ENCODE data around the gene PHACTR1. TPM values are rescaled to one million over a fixed set of nuclear protein-coding genes. Genes with fewer than 3 reads are reported as not detected.

PHACTR1 gene
- total and polyA plus RNA-seq, 2 of the 4 experiments (the other 2 are of a cell fraction): not detected

DNA sequence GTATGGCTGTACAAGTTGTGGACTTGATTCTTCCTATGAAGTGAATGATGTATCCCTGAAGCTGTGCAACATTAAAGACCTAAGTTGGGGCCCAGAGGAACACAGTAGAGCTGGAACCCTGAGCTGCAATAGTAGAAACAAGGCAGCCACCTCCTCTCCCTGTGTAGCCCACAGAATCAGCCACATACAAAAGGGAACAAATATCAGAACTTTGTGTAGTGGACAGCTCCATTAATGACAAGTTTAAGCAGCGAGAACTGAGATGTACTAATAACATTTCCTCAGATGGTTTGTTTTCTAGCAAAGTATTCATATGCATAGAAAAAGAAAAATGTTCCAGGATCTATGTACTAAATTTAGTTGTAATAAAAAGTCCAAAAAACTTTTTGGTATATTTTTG is 19.2 kb downstream of the PHACTR1 start:
- TF ChIP-seq, protein P1, sequence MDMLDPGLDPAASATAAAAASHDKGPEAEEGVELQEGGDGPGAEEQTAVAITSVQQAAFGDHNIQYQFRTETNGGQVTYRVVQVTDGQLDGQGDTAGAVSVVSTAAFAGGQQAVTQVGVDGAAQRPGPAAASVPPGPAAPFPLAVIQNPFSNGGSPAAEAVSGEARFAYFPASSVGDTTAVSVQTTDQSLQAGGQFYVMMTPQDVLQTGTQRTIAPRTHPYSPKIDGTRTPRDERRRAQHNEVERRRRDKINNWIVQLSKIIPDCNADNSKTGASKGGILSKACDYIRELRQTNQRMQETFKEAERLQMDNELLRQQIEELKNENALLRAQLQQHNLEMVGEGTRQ (IDR thresholded peaks at IDR 0.05; ENCODE audit: low read depth, low read length): no peak
- no peak for TF ChIP-seq MAZ (IDR thresholded peaks at IDR 0.05; ENCODE audit: borderline replicate concordance, low read depth, low read length)
- no peak for TF ChIP-seq FOS (IDR thresholded peaks at IDR 0.05; ENCODE audit: low read depth, low read length)
- no peak for TF ChIP-seq SMC3 (IDR thresholded peaks at IDR 0.05; ENCODE audit: low read depth, low read length)
- no peak for TF ChIP-seq CEBPB (IDR thresholded peaks at IDR 0.05; ENCODE audit: low read depth, low read length)
- TF ChIP-seq NFE2L2 (IDR thresholded peaks at IDR 0.05; ENCODE audit: low read depth, low read length): no peak
- TF ChIP-seq POLR2A (IDR thresholded peaks at IDR 0.05; ENCODE audit: low read depth, low read length): no peak
- TF ChIP-seq ELK1 (IDR thresholded peaks at IDR 0.05; ENCODE audit: borderline replicate concordance, low read depth, low read length): no peak
- TF ChIP-seq RFX5 (IDR thresholded peaks at IDR 0.05; ENCODE audit: low read depth, low read length): no peak
- TF ChIP-seq MXI1 (IDR thresholded peaks at IDR 0.05; ENCODE audit: borderline replicate concordance, low read depth, low read length): no peak
- TF ChIP-seq, protein P2, sequence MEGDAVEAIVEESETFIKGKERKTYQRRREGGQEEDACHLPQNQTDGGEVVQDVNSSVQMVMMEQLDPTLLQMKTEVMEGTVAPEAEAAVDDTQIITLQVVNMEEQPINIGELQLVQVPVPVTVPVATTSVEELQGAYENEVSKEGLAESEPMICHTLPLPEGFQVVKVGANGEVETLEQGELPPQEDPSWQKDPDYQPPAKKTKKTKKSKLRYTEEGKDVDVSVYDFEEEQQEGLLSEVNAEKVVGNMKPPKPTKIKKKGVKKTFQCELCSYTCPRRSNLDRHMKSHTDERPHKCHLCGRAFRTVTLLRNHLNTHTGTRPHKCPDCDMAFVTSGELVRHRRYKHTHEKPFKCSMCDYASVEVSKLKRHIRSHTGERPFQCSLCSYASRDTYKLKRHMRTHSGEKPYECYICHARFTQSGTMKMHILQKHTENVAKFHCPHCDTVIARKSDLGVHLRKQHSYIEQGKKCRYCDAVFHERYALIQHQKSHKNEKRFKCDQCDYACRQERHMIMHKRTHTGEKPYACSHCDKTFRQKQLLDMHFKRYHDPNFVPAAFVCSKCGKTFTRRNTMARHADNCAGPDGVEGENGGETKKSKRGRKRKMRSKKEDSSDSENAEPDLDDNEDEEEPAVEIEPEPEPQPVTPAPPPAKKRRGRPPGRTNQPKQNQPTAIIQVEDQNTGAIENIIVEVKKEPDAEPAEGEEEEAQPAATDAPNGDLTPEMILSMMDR (conservative IDR thresholded peaks at IDR 0.05; ENCODE audit: low read depth, low read length): no peak
- DNase-seq: no peak
- CTCF ChIA-PET: interaction anchor here (0.6 kb wide), 1 partner anchor 49 kb away, joined by 3 read pairs; no protein-coding TSS in a partner anchor
- Histone ChIP-seq H2BK120ac (ENCODE audit: low read depth, low read length) (no peak overlapping the region), H3K56ac (ENCODE audit: extremely low read depth, insufficient read depth, low read length) (no peak overlapping the region), H2BK5ac (ENCODE audit: low read depth, low read length, poor library complexity, severe bottlenecking) (no peak overlapping the region), H3K4me2 (ENCODE audit: low read depth, low read length) (no peak overlapping the region), H3K14ac (replicated peaks; ENCODE audit: low read depth, low read length) (no peak overlapping the region), H3K18ac (ENCODE audit: low read depth, low read length) (no peak overlapping the region), H2BK20ac (ENCODE audit: low read depth, low read length) (no peak overlapping the region), H4K5ac (ENCODE audit: low read depth, low read length) (no peak overlapping the region), H4K8ac (ENCODE audit: low read depth in 2 of 2, low read length in 2 of 2) (no peak overlapping the region), H2AK9ac (replicated peaks; ENCODE audit: low read depth, low read length, poor library complexity) (no peak overlapping the region), H4K20me1 (ENCODE audit: insufficient read depth, low read length) (no peaks in the 10 kb centered on the region), H3K9me3 (ENCODE audit: control insufficient read depth, insufficient read depth, low read length) (peaks cover 4% of the 10 kb centered on the region; the same call in 1 of the 2 replicates), H2AFZ (replicated peaks; ENCODE audit: low read length, poor library complexity) (no peak overlapping the region), H4K91ac (ENCODE audit: insufficient read depth, low read depth, low read length) (no peak overlapping the region), H3K36me3 (ENCODE audit: control insufficient read depth, insufficient read depth, low read length) (no peaks in the 10 kb centered on the region), H3K4me1 (ENCODE audit: control insufficient read depth, insufficient read depth, low read length) (no peaks in the 10 kb centered on the region), H3K9ac (ENCODE audit: low read depth, low read length) (no peak overlapping the region), H3K23ac (ENCODE audit: low read depth, low read length) (no peak overlapping the region), H2AK5ac (ENCODE audit: low read depth, low read length) (no peak overlapping the region), H3K27me3 (ENCODE audit: control insufficient read depth, insufficient read depth, low read length) (no peaks in the 10 kb centered on the region), H3K79me1 (ENCODE audit: low read depth in 1 of 2, low read length in 2 of 2) (no peaks in the 10 kb centered on the region), H3K4me3 (ENCODE audit: insufficient read depth, low read depth, low read length) (no peak overlapping the region), H3K27ac (ENCODE audit: insufficient read depth, low read length) (no peak overlapping the region), H3K4ac (ENCODE audit: low read depth, low read length) (no peak overlapping the region), H2BK15ac (ENCODE audit: low read depth, low read length) (no peak overlapping the region), H3K9me1 (ENCODE audit: insufficient read depth, low read length) (no peaks in the 10 kb centered on the region)
- intact Hi-C loops (cut with micrococcal nuclease): no loop called here
- no TSS peak for BruUV-seq (replicated peaks)
- WGBS, 2 experiments (ENCODE audit: extremely low coverage in 2 of 2, insufficient read length in 1 of 2): no CpG with 5 or more reads among the region's 1 CpG
- in situ Hi-C loops (cut with MboI; ENCODE audit: low sequenced_read_pairs): no loop called here
- POLR2A ChIA-PET (ENCODE audit: unreplicated experiment): no interaction called here
- dilution Hi-C loops (cut with HindIII; ENCODE audit: low sequenced_read_pairs, unreplicated experiment): no loop called here
- ATAC-seq (ENCODE audit: low read depth): no peak
